IMR-90 (cell line): ENCODE results near the gene RAD51. TPM values are rescaled to one million over a fixed set of nuclear protein-coding genes. Genes with fewer than 3 reads are reported as not detected.

Source experiments
- ATAC-seq: fragments of 200-7000 bp; cut with Tn5 transposase; 2 replicates; pipeline ENCODE4 v1.9.1; 2020; ENCODE audit warnings: low read depth, mild to moderate bottlenecking, moderate library complexity
- BruUV-seq: library from RNA; stranded (reverse); fragments of 400-500 nt; replicated peaks from 2 replicates; lab custom pipeline; 2021; lab: Mats Ljungman, UMichigan
- CTCF ChIA-PET: fragments of 300-600 bp; formaldehyde crosslinking; extraction: SDS; loops from one replicate; lab custom pipeline; 2021; ENCODE audit warnings: antibody characterized with exemption; lab: Yijun Ruan, JAX
- POLR2A ChIA-PET: fragments of 300-600 bp; sonication (Branson Sonifier 250); formaldehyde crosslinking; loops from one replicate; lab custom pipeline; 2022; ENCODE audit warnings: antibody characterized with exemption; ENCODE audit not compliant: unreplicated experiment; lab: Charles Lee
- DNase-seq: peaks from one replicate; pipeline ENCODE4 v3.0.0; 2013
- H2AFZ ChIP-seq: replicated peaks from 2 replicates; pipeline ENCODE3; 2013; ENCODE audit warnings: low read length, mild to moderate bottlenecking; ENCODE audit not compliant: poor library complexity
- H2AK5ac ChIP-seq: 2 replicates; pipeline ENCODE4 v1.6.1; 2013; ENCODE audit warnings: low read depth, low read length, inconsistent platforms
- H2AK9ac ChIP-seq: replicated peaks from 2 replicates; pipeline ENCODE3; 2013; ENCODE audit warnings: mild to moderate bottlenecking, low read depth, low read length, moderate library complexity; ENCODE audit not compliant: poor library complexity
- H2BK120ac ChIP-seq: 2 replicates; pipeline ENCODE4 v1.6.1; 2013; ENCODE audit warnings: low read depth, low read length, inconsistent platforms
- H2BK15ac ChIP-seq: 3 replicates; pipeline ENCODE4 v1.6.1; 2013; ENCODE audit warnings: low read depth, low read length, inconsistent platforms
- H2BK20ac ChIP-seq: 2 replicates; pipeline ENCODE4 v1.6.1; 2013; ENCODE audit warnings: low read depth, mild to moderate bottlenecking, inconsistent platforms, low read length, moderate library complexity
- H2BK5ac ChIP-seq: 2 replicates; pipeline ENCODE4 v1.6.1; 2013; ENCODE audit warnings: mild to moderate bottlenecking, low read depth, low read length, inconsistent platforms; ENCODE audit not compliant: poor library complexity, severe bottlenecking
- H3K14ac ChIP-seq: replicated peaks from 2 replicates; pipeline ENCODE4 v1.6.1; 2013; ENCODE audit warnings: low read depth, low read length, inconsistent platforms
- H3K18ac ChIP-seq: 2 replicates; pipeline ENCODE4 v1.6.1; 2013; ENCODE audit warnings: low read depth, low read length, control low read depth
- H3K23ac ChIP-seq: 2 replicates; pipeline ENCODE4 v1.6.1; 2013; ENCODE audit warnings: low read depth, low read length, inconsistent platforms
- H3K27ac ChIP-seq: 2 replicates; pipeline ENCODE4 v1.5.1; 2013; ENCODE audit warnings: mild to moderate bottlenecking, control low read depth, low read length; ENCODE audit not compliant: insufficient read depth
- H3K27me3 ChIP-seq: 2 replicates; pipeline ENCODE4 v1.6.1; 2013; ENCODE audit warnings: low read length; ENCODE audit not compliant: control insufficient read depth, insufficient read depth
- H3K36me3 ChIP-seq: 2 replicates; pipeline ENCODE4 v1.6.1; 2013; ENCODE audit warnings: low read length, mixed read lengths; ENCODE audit not compliant: control insufficient read depth, insufficient read depth
- H3K4ac ChIP-seq: 2 replicates; pipeline ENCODE4 v1.6.1; 2013; ENCODE audit warnings: low read depth, low read length, inconsistent platforms
- H3K4me1 ChIP-seq: 2 replicates; pipeline ENCODE4 v1.6.1; 2013; ENCODE audit warnings: low read length, mixed read lengths; ENCODE audit not compliant: control insufficient read depth, insufficient read depth
- H3K4me2 ChIP-seq: 2 replicates; pipeline ENCODE4 v1.6.1; 2013; ENCODE audit warnings: low read depth, mild to moderate bottlenecking, control low read depth, low read length, moderate library complexity
- H3K4me3 ChIP-seq: 2 replicates; pipeline ENCODE4 v1.5.1; 2013; ENCODE audit warnings: low read depth, mild to moderate bottlenecking, control low read depth, low read length, moderate library complexity; ENCODE audit not compliant: insufficient read depth
- H3K56ac ChIP-seq: 2 replicates; pipeline ENCODE4 v1.6.1; 2013; ENCODE audit warnings: low read length, inconsistent platforms; ENCODE audit not compliant: insufficient read depth; ENCODE audit errors: extremely low read depth
- H3K79me1 ChIP-seq, 2 experiments: 2 replicates each; pipeline ENCODE4 v1.6.1; 2013; ENCODE audit warnings: low read length in 2 of 2, inconsistent platforms in 1 of 2, low read depth in 1 of 2
- H3K9ac ChIP-seq: 2 replicates; pipeline ENCODE4 v1.6.1; 2013; ENCODE audit warnings: low read depth, low read length, control low read depth
- H3K9me1 ChIP-seq: 2 replicates; pipeline ENCODE4 v1.6.1; 2013; ENCODE audit warnings: low read length, inconsistent platforms; ENCODE audit not compliant: insufficient read depth
- H3K9me3 ChIP-seq: 2 replicates; pipeline ENCODE4 v1.6.1; 2013; ENCODE audit warnings: low read length; ENCODE audit not compliant: control insufficient read depth, insufficient read depth
- H4K20me1 ChIP-seq: 2 replicates; pipeline ENCODE4 v1.6.1; 2013; ENCODE audit warnings: low read length, inconsistent platforms; ENCODE audit not compliant: insufficient read depth
- H4K5ac ChIP-seq: 2 replicates; pipeline ENCODE4 v1.6.1; 2013; ENCODE audit warnings: mild to moderate bottlenecking, low read depth, low read length, control low read depth
- H4K8ac ChIP-seq, 2 experiments: 2 replicates each; pipeline ENCODE4 v1.6.1; 2013; ENCODE audit warnings: low read depth in 2 of 2, low read length in 2 of 2, control low read depth in 1 of 2, inconsistent platforms in 1 of 2
- H4K91ac ChIP-seq: 2 replicates; pipeline ENCODE4 v1.6.1; 2013; ENCODE audit warnings: low read depth, low read length, inconsistent platforms; ENCODE audit not compliant: insufficient read depth
- CEBPB ChIP-seq: IDR thresholded peaks from 2 replicates; pipeline ENCODE4 v1.6.1; 2012; ENCODE audit warnings: low read depth, low read length, improper control_type of control experiment
- CHD1 ChIP-seq: IDR thresholded peaks from 2 replicates; pipeline ENCODE4 v1.6.1; 2012; ENCODE audit warnings: low read depth, low read length, improper control_type of control experiment
- CTCF ChIP-seq: conservative IDR thresholded peaks from 2 replicates; pipeline ENCODE4 v1.5.1; 2012; ENCODE audit warnings: mild to moderate bottlenecking, low read depth, low read length, improper control_type of control experiment
- ELK1 ChIP-seq: fragments of 150-350 bp; IDR thresholded peaks from 2 replicates; pipeline ENCODE4 v1.6.1; 2016; ENCODE audit warnings: low read depth, mild to moderate bottlenecking, low read length, moderate library complexity, borderline replicate concordance
- FOS ChIP-seq: fragments of 150-350 bp; IDR thresholded peaks from 2 replicates; pipeline ENCODE4 v1.6.1; 2016; ENCODE audit warnings: low read depth, low read length
- MAFK ChIP-seq: IDR thresholded peaks from 2 replicates; pipeline ENCODE4 v1.6.1; 2012; ENCODE audit warnings: low read depth, low read length, improper control_type of control experiment
- MAZ ChIP-seq: IDR thresholded peaks from 2 replicates; pipeline ENCODE4 v1.6.1; 2012; ENCODE audit warnings: low read depth, mild to moderate bottlenecking, low read length, improper control_type of control experiment, moderate library complexity, borderline replicate concordance
- NFE2L2 ChIP-seq: fragments of 150-350 bp; IDR thresholded peaks from 2 replicates; pipeline ENCODE4 v1.6.1; 2016; ENCODE audit warnings: low read depth, mild to moderate bottlenecking, low read length
- POLR2A ChIP-seq: IDR thresholded peaks from 2 replicates; pipeline ENCODE4 v1.6.1; 2012; ENCODE audit warnings: mild to moderate bottlenecking, low read depth, low read length
- RAD21 ChIP-seq: IDR thresholded peaks from 2 replicates; pipeline ENCODE4 v1.6.1; 2012; ENCODE audit warnings: low read length, improper control_type of control experiment
- RCOR1 ChIP-seq: IDR thresholded peaks from 2 replicates; pipeline ENCODE4 v1.6.1; 2012; ENCODE audit warnings: mild to moderate bottlenecking, low read length, improper control_type of control experiment; ENCODE audit not compliant: insufficient replicate concordance
- RFX5 ChIP-seq: IDR thresholded peaks from 2 replicates; pipeline ENCODE4 v1.8.0; 2012; ENCODE audit warnings: low read depth, mild to moderate bottlenecking, low read length, moderate library complexity
- SMC3 ChIP-seq: fragments of 150-350 bp; IDR thresholded peaks from 2 replicates; pipeline ENCODE4 v1.6.1; 2016; ENCODE audit warnings: low read depth, mild to moderate bottlenecking, antibody characterized with exemption, low read length, moderate library complexity
- USF2 ChIP-seq: fragments of 150-350 bp; IDR thresholded peaks from 2 replicates; pipeline ENCODE4 v1.6.1; 2017; ENCODE audit warnings: mild to moderate bottlenecking, antibody characterized with exemption, low read length, low read depth
- WGBS, 2 experiments: methylation state at CpG; one replicate each; pipeline versions ENCODE4 v1.1.5 to v1.1.7; 2013; ENCODE audit warnings: missing lambda C conversion rate in 2 of 2; ENCODE audit not compliant: insufficient read length in 1 of 2; ENCODE audit errors: extremely low coverage in 2 of 2; 5-methylcytosine and 5-hydroxymethylcytosine counted together
- dilution Hi-C: fragments of 300-500 bp; cut with HindIII; formaldehyde crosslinking; loops from one replicate; pipeline ENCODE4 v1.14.3; 2018; ENCODE audit warnings: low sequenced_read_pairs; ENCODE audit not compliant: unreplicated experiment
- in situ Hi-C: fragments of 300-500 bp; cut with MboI; formaldehyde crosslinking; loops from 3 replicates; pipeline ENCODE4 v1.14.3; 2019; ENCODE audit warnings: low sequenced_read_pairs, inconsistent platforms, mixed read lengths
- intact Hi-C: fragments of 100-400 bp; cut with micrococcal nuclease; formaldehyde crosslinking; loops from 2 replicates; pipeline ENCODE4 v1.10.0; 2022
- polyA plus RNA-seq, 3 experiments: library from polyadenylated mRNA; depleted of rRNA; stranded (reverse); fragments of >200 nt; gene quantifications; 2 replicates each; pipeline ENCODE4 v1.2.3, GENCODE V29; 2012; ENCODE audit warnings: low replicate concordance in 1 of 3
- total RNA-seq: library from RNA; depleted of rRNA; stranded (reverse); fragments of >200 nt; gene quantifications from 2 replicates; pipeline ENCODE4 v1.2.3, GENCODE V29; 2012

RAD51 gene
- total and polyA plus RNA-seq, 2 of the 4 experiments (the other 2 are of a cell fraction), result 6.8 to 8.4 TPM

GRCh38 chr15:40685376-40685775 is 9.6 kb upstream of the RAD51 start:
- Histone ChIP-seq H3K27me3 (no peaks in the 10 kb centered on the region), H4K91ac (no peak overlapping the region), H3K27ac (no peak overlapping the region), H2BK120ac (no peak overlapping the region), H2BK20ac (no peak overlapping the region), H4K20me1 (no peaks in the 10 kb centered on the region), H3K9me3 (no peaks in the 10 kb centered on the region), H2BK5ac (no peak overlapping the region), H3K4me2 (no peak overlapping the region), H4K8ac (no peak overlapping the region), H2AFZ (no peak overlapping the region), H3K56ac (no peak overlapping the region), H3K4me1 (no peaks in the 10 kb centered on the region), H2AK5ac (no peak overlapping the region), H3K79me1 (no peaks in the 10 kb centered on the region), H3K14ac (no peak overlapping the region; the same call in 1 of the 2 replicates), H3K4me3 (no peak overlapping the region), H2AK9ac (no peak overlapping the region), H3K4ac (no peak overlapping the region), H3K23ac (no peak overlapping the region), H3K9me1 (0 out of 2 replicates have a peak, but pooled peaks cover 7% of the 10 kb centered on the region), H3K9ac (no peak overlapping the region), H2BK15ac (no peak overlapping the region), H4K5ac (no peak overlapping the region), H3K18ac (no peak overlapping the region), H3K36me3 (no peaks in the 10 kb centered on the region)
- dilution Hi-C loops, result no loop called here
- TF ChIP-seq MAZ, result no peak
- TF ChIP-seq POLR2A, result no peak
- TF ChIP-seq USF2, result no peak
- no peak for TF ChIP-seq NFE2L2
- TF ChIP-seq RAD21, result no peak
- TF ChIP-seq CTCF, result no peak
- TF ChIP-seq RFX5, result no peak
- no peak for TF ChIP-seq CHD1
- TF ChIP-seq MAFK, result no peak
- TF ChIP-seq FOS, result no peak
- TF ChIP-seq CEBPB, result no peak
- TF ChIP-seq ELK1, result no peak
- no peak for TF ChIP-seq RCOR1
- TF ChIP-seq SMC3, result no peak
- in situ Hi-C loops, result no loop called here
- BruUV-seq, result no TSS peak
- intact Hi-C loops, result no loop called here
- ATAC-seq, result no peak
- ChIA-PET CTCF (no interaction called here), POLR2A (no interaction called here)
- no CpG with 5 or more reads among the region's 2 CpGs for whole genome bisulfite sequencing, 2 experiments
- no peak for DNase-seq
